Tibial nerve (tissue), 4 donors: Measurements from ENCODE around the gene NPFFR1.

ENCODE experiments used
- EP300 ChIP-seq, 2 donors: sonication (generic); formaldehyde crosslinking; IDR thresholded peaks; one replicate each; pipeline ENCODE4 v1.6.1; 2017; ENCODE audit warnings: antibody characterized with exemption in 2 of 2, mild to moderate bottlenecking in 1 of 2
- POLR2A ChIP-seq, 2 donors: fragments of 450-650 bp; IDR thresholded peaks; one replicate each; pipeline ENCODE4 v1.6.1; 2017; ENCODE audit warnings: antibody characterized with exemption in 2 of 2, mild to moderate bottlenecking in 2 of 2, moderate library complexity in 2 of 2
- TF ChIP-seq, protein P1 (sequence below), 5 experiments: fragments of 200-600 bp in 3 of 5; fragments of 450-650 bp in 2 of 5; sonication (generic) in 3 of 5; IDR thresholded peaks; one replicate each; pipeline ENCODE4 v1.5.1; 2016 to 2019; ENCODE audit warnings: antibody characterized with exemption in 5 of 5, mild to moderate bottlenecking in 3 of 5, moderate library complexity in 2 of 5

DNA sequence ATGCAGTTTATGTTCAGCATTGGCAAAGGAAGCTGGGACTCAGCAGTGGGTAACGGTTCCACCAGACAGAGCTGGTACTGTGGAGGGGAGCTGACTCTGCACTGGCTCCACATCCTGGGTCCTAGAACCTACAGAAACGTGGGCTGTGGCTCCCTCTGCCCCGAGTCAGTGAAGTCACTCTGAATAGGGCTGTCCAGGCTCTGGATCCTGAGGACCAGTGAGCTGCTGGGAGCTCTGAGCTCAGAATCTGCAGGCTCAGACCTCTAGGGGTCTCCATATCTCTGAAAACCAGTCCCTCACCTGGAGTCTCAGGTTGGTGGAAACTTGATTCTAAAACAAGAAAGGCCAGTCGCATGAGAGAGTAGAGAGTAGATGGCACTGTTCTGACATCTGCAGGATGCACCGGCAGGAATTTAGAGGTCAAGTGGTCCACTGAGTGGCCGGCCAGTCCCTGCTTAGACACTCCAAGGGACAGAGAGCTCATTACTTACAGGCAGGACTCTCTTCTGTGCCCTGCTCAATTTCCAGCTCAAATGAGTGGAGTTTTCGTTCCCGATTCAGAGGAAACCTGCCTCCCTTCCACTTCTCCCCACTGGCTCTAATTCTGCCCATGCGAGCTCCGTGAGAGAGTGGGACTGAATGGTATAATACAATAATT, 18.6 kb downstream of the NPFFR1 start:
- TF ChIP-seq POLR2A (IDR thresholded peaks at IDR 0.05) (no peak), EP300 (IDR thresholded peaks at IDR 0.05) (no peak)
- TF ChIP-seq, protein P1, sequence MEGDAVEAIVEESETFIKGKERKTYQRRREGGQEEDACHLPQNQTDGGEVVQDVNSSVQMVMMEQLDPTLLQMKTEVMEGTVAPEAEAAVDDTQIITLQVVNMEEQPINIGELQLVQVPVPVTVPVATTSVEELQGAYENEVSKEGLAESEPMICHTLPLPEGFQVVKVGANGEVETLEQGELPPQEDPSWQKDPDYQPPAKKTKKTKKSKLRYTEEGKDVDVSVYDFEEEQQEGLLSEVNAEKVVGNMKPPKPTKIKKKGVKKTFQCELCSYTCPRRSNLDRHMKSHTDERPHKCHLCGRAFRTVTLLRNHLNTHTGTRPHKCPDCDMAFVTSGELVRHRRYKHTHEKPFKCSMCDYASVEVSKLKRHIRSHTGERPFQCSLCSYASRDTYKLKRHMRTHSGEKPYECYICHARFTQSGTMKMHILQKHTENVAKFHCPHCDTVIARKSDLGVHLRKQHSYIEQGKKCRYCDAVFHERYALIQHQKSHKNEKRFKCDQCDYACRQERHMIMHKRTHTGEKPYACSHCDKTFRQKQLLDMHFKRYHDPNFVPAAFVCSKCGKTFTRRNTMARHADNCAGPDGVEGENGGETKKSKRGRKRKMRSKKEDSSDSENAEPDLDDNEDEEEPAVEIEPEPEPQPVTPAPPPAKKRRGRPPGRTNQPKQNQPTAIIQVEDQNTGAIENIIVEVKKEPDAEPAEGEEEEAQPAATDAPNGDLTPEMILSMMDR (IDR thresholded peaks at IDR 0.05) = peak in 2 of 5 experiments; percentile 7 to 13
